ENCODE data around the gene ADCY6.

The ADCY6 gene

GRCh38 chr12:48774516-48774915, 14.4 kb downstream of the ADCY6 start:
- no peak for TF ChIP-seq CTCF (IDR thresholded peaks at IDR 0.05; ENCODE audit: low read depth, low read length)
- in situ Hi-C loops (cut with HindIII; ENCODE audit: low sequenced_read_pairs), result no loop called here
- H3K4me3 ChIP-seq (ENCODE audit: low read depth, low read length), result no peak overlapping the region
- DNase-seq (ENCODE audit: low read depth, low spot score), result no peak

GRCh38 chr12:48773686-48774085, 15.2 kb downstream of the ADCY6 start:
- no peak for TF ChIP-seq CTCF (IDR thresholded peaks at IDR 0.05; ENCODE audit: low read depth, low read length)

GRCh38 chr12:48771588-48772112, 17.2 kb downstream of the ADCY6 start:
- DNase-seq (ENCODE audit: low read depth, low spot score), result no peak
- H3K4me3 ChIP-seq (ENCODE audit: low read depth, low read length), result no peak overlapping the region
- no peak for TF ChIP-seq CTCF (IDR thresholded peaks at IDR 0.05; ENCODE audit: low read depth, low read length)
- in situ Hi-C loops (cut with HindIII; ENCODE audit: low sequenced_read_pairs), result no loop called here

More at GRCh38 chr12:48773686-48774085, 15.2 kb downstream of the ADCY6 start:
- no peak for DNase-seq (ENCODE audit: low read depth, low spot score)
- in situ Hi-C loops (cut with HindIII; ENCODE audit: low sequenced_read_pairs), result no loop called here
- no peak overlapping the region for H3K4me3 ChIP-seq (ENCODE audit: low read depth, low read length)

GRCh38 chr12:48770756-48771155, 18.1 kb downstream of the ADCY6 start:
- no peak for DNase-seq (ENCODE audit: low read depth, low spot score)
- in situ Hi-C loops (cut with HindIII; ENCODE audit: low sequenced_read_pairs), result no loop called here
- no peak overlapping the region for H3K4me3 ChIP-seq (ENCODE audit: low read depth, low read length)
- TF ChIP-seq CTCF (IDR thresholded peaks at IDR 0.05; ENCODE audit: low read depth, low read length), result no peak

GRCh38 chr12:48768736-48769135, 20.2 kb downstream of the ADCY6 start:
- DNase-seq (ENCODE audit: low read depth, low spot score), result no peak
- no peak for TF ChIP-seq CTCF (IDR thresholded peaks at IDR 0.05; ENCODE audit: low read depth, low read length)
- in situ Hi-C loops (cut with HindIII; ENCODE audit: low sequenced_read_pairs), result no loop called here
- H3K4me3 ChIP-seq (ENCODE audit: low read depth, low read length), result no peak overlapping the region

GRCh38 chr12:48768147-48768546, 20.7 kb downstream of the ADCY6 start:
- in situ Hi-C loops (cut with HindIII; ENCODE audit: low sequenced_read_pairs), result no loop called here
- no peak overlapping the region for H3K4me3 ChIP-seq (ENCODE audit: low read depth, low read length)
- DNase-seq (ENCODE audit: low read depth, low spot score), result no peak
- no peak for TF ChIP-seq CTCF (IDR thresholded peaks at IDR 0.05; ENCODE audit: low read depth, low read length)

GRCh38 chr12:48767521-48767920, 21.4 kb downstream of the ADCY6 start:
- TF ChIP-seq CTCF (IDR thresholded peaks at IDR 0.05; ENCODE audit: low read depth, low read length), result no peak
- no peak for DNase-seq (ENCODE audit: low read depth, low spot score)
- no peak overlapping the region for H3K4me3 ChIP-seq (ENCODE audit: low read depth, low read length)
- in situ Hi-C loops (cut with HindIII; ENCODE audit: low sequenced_read_pairs), result no loop called here

Data from astrocyte of the spinal cord (primary cell).